ENCODE results near the gene HOXD10.

- TF ChIP-seq POLR2AphosphoS5 (IDR thresholded peaks at IDR 0.05; ENCODE audit: low read depth, low read length) (no peak), POLR2A (IDR thresholded peaks at IDR 0.05; ENCODE audit: low read depth, low read length) (no peak)
Observed at GRCh38 chr2:176091329-176092258, 25.0 kb upstream of the HOXD10 start.

Data from GM12892 (cell line).